Measurements from ENCODE around the gene PPP2R2B.
"Not testable (repeated sequence)": the region's sequence is repeated elsewhere in the genome, so short reads cannot be mapped to it uniquely, and the experiment has no call there.

The PPP2R2B gene

GRCh38 chr5:146646441-146646840, 232.1 kb downstream of the PPP2R2B start:
- DNase-seq (ENCODE audit: low spot score) = no peak

GRCh38 chr5:146645342-146645741, 233.2 kb downstream of the PPP2R2B start:
- no peak for DNase-seq (ENCODE audit: low spot score)

GRCh38 chr5:146644831-146645230, 233.7 kb downstream of the PPP2R2B start:
- DNase-seq (ENCODE audit: low spot score) = no peak

GRCh38 chr5:146643776-146644175, 234.8 kb downstream of the PPP2R2B start:
- DNase-seq (ENCODE audit: low spot score) = no peak

GRCh38 chr5:146642410-146642809, 236.1 kb downstream of the PPP2R2B start:
- no peak for DNase-seq (ENCODE audit: low spot score)

GRCh38 chr5:146641941-146642340, 236.6 kb downstream of the PPP2R2B start:
- no peak for DNase-seq (ENCODE audit: low spot score)

- DNase-seq (ENCODE audit: low spot score) = no peak
Observed at GRCh38 chr5:146640285-146640896, 238.2 kb downstream of the PPP2R2B start.

- no peak for DNase-seq (ENCODE audit: low spot score)
Observed at GRCh38 chr5:146635443-146635842, 243.1 kb downstream of the PPP2R2B start.

GRCh38 chr5:146633323-146633764, 245.2 kb downstream of the PPP2R2B start:
- DNase-seq (ENCODE audit: low spot score) = no peak

GRCh38 chr5:146632620-146633322, 245.8 kb downstream of the PPP2R2B start:
- no peak for DNase-seq (ENCODE audit: low spot score)

GRCh38 chr5:146630472-146630871, 248.1 kb downstream of the PPP2R2B start:
- DNase-seq (ENCODE audit: low spot score) = no peak

GRCh38 chr5:146628950-146629349, 249.6 kb downstream of the PPP2R2B start:
- no peak for DNase-seq (ENCODE audit: low spot score)

- DNase-seq (ENCODE audit: low spot score) = no peak
Observed at GRCh38 chr5:146626936-146627335, 251.6 kb downstream of the PPP2R2B start.

GRCh38 chr5:146624179-146624578, 254.4 kb downstream of the PPP2R2B start:
- no peak for DNase-seq (ENCODE audit: low spot score)

GRCh38 chr5:146623666-146624065, 254.9 kb downstream of the PPP2R2B start:
- DNase-seq (ENCODE audit: low spot score) = no peak

- DNase-seq (ENCODE audit: low spot score) = no peak
Observed at GRCh38 chr5:146623009-146623408, 255.5 kb downstream of the PPP2R2B start.

GRCh38 chr5:146622391-146622790, 256.2 kb downstream of the PPP2R2B start:
- DNase-seq (ENCODE audit: low spot score) = peak; percentile 8

- DNase-seq (ENCODE audit: low spot score) = no peak
Observed at GRCh38 chr5:146620669-146621051, 257.9 kb downstream of the PPP2R2B start.

- no peak for DNase-seq (ENCODE audit: low spot score)
Observed at GRCh38 chr5:146620031-146620668, 258.4 kb downstream of the PPP2R2B start.

GRCh38 chr5:146618434-146618833, 260.1 kb downstream of the PPP2R2B start:
- DNase-seq (ENCODE audit: low spot score) = no peak

- DNase-seq (ENCODE audit: low spot score) = not testable (repeated sequence)
Observed at GRCh38 chr5:146609731-146610130, 268.8 kb downstream of the PPP2R2B start.

- DNase-seq (ENCODE audit: low spot score) = no peak
Observed at GRCh38 chr5:146607659-146608332, 270.8 kb downstream of the PPP2R2B start.

GRCh38 chr5:146606893-146607292, 271.7 kb downstream of the PPP2R2B start:
- DNase-seq (ENCODE audit: low spot score) = no peak

All from kidney tubule cell (primary cell).